Measurements from ENCODE around the gene FIBIN. TPM values are rescaled to one million over a fixed set of nuclear protein-coding genes. Genes with fewer than 3 reads are reported as not detected.

FIBIN gene
- total and polyA plus RNA-seq, 8 donors: 2.7 to 42.6 (median 5.3) TPM

GRCh38 chr11:27039873-27040272, 46.0 kb downstream of the FIBIN start:
- H3K27ac ChIP-seq: no peak overlapping the region
- TF ChIP-seq POLR2A (IDR thresholded peaks at IDR 0.05) (no peak), EP300 (IDR thresholded peaks at IDR 0.05) (no peak), POLR2AphosphoS5 (IDR thresholded peaks at IDR 0.05) (no peak), CTCF (IDR thresholded peaks at IDR 0.05) (no peak)
- intact Hi-C loops (cut with DNase I; ENCODE audit: low total_unique reads): no loop called here
- H3K4me3 ChIP-seq: no peak overlapping the region
- H3K9me3 ChIP-seq: peaks cover 0 to 17% (median 7%) of the 10 kb centered on the region in 4 donors
- H3K27me3 ChIP-seq: no peaks in the 10 kb centered on the region
- no peak for DNase-seq
- no peaks in the 10 kb centered on the region for H3K36me3 ChIP-seq
- 45 to 60% (median 55%) methylated on average over 3 of the region's 3 CpGs for WGBS, 5 donors
- H3K4me1 ChIP-seq: peaks cover 0 to 9% (median 0%) of the 10 kb centered on the region in 4 donors

GRCh38 chr11:27040302-27041115, 46.6 kb downstream of the FIBIN start, which contains the start of gene BBOX1:
BBOX1 (plus strand) TSS chr11:27040815; CDS start chr11:27055431, 14,616 bp downstream.
- peaks cover 0 to 17% (median 6%) of the 10 kb centered on the region in 4 donors for H3K9me3 ChIP-seq
- 51 to 56% (median 52%) methylated on average over 4 of the region's 4 CpGs for WGBS, 5 donors

GRCh38 chr11:27041141-27041899, 47.4 kb downstream of the FIBIN start:
- Histone ChIP-seq H3K36me3 (no peaks in the 10 kb centered on the region), H3K27ac (peak overlapping the region in 1 of 5 donors; percentile 35), H3K4me1 (peaks cover 0 to 9% (median 0%) of the 10 kb centered on the region in 4 donors), H3K9me3 (peaks cover 0 to 15% (median 3%) of the 10 kb centered on the region in 4 donors), H3K4me3 (no peak overlapping the region), H3K27me3 (no peaks in the 10 kb centered on the region)
- TF ChIP-seq POLR2AphosphoS5 (IDR thresholded peaks at IDR 0.05) (no peak), POLR2A (IDR thresholded peaks at IDR 0.05) (no peak), EP300 (IDR thresholded peaks at IDR 0.05) (no peak), CTCF (IDR thresholded peaks at IDR 0.05) (no peak)
- peak in 1 of 2 donors; percentile 53 for DNase-seq
- intact Hi-C loops (cut with DNase I; ENCODE audit: low total_unique reads): no loop called here
- WGBS, 5 donors: 51 to 68% (median 55%) methylated on average over 2 of the region's 2 CpGs

More at GRCh38 chr11:27040302-27041115, 46.6 kb downstream of the FIBIN start, which contains the start of gene BBOX1:
- H3K27ac ChIP-seq: peak within 1 kb of the TSS in 1 of 5 donors; percentile 35
- H3K4me1 ChIP-seq: peaks cover 0 to 9% (median 0%) of the 10 kb centered on the region in 4 donors
- no peaks in the 10 kb centered on the region for H3K36me3 ChIP-seq
- intact Hi-C loops (cut with DNase I; ENCODE audit: low total_unique reads): no loop called here
- no peak for TF ChIP-seq CTCF (IDR thresholded peaks at IDR 0.05)
- TF ChIP-seq EP300 (IDR thresholded peaks at IDR 0.05): no peak
- TF ChIP-seq POLR2A (IDR thresholded peaks at IDR 0.05): no peak
- TF ChIP-seq POLR2AphosphoS5 (IDR thresholded peaks at IDR 0.05): no peak
- peak in 1 of 2 donors; percentile 35 for DNase-seq
- no peak within 1 kb of the TSS for H3K4me3 ChIP-seq
- no peaks in the 10 kb centered on the region for H3K27me3 ChIP-seq

Other genes starting within 250 kb of the FIBIN start
- gene BBOX1, start 46.7 kb downstream of the FIBIN start, total RNA-seq: 1 to 10 TPM in 3 of 5 donors, not detected in 2; 2.3 to 6.7 (median 3.8) TPM
- gene BBOX1, start 46.7 kb downstream of the FIBIN start, polyA plus RNA-seq: 1 to 10 TPM in 1 of 3 donors, under 1 TPM in 1, not detected in 1; 0.31 to 4.3 TPM